Calu3 (cell line): ENCODE results near the gene CNTD1. TPM values are rescaled to one million over a fixed set of nuclear protein-coding genes. Genes with fewer than 3 reads are reported as not detected.

Experiments used
- BruUV-seq: library from RNA; stranded (reverse); fragments of 400-500 nt; replicated peaks from 2 replicates; lab custom pipeline; 2021; lab: Mats Ljungman, UMichigan
- CTCF ChIA-PET: fragments of 300-600 bp; sonication (Branson Sonifier 250); formaldehyde crosslinking; loops from one replicate; lab custom pipeline; 2022; ENCODE audit warnings: antibody characterized with exemption; lab: Charles Lee
- DNase-seq: peaks from one replicate; pipeline ENCODE4 v3.0.0; 2022
- H3K27ac Mint-ChIP-seq: one replicate; pipeline ENCODE4 v1.8.0; 2022; ENCODE audit warnings: mixed read lengths; ENCODE audit not compliant: unreplicated experiment
- H3K27me3 Mint-ChIP-seq: one replicate; pipeline ENCODE4 v1.8.0; 2022; ENCODE audit warnings: mixed read lengths; ENCODE audit not compliant: unreplicated experiment
- H3K36me3 Mint-ChIP-seq: one replicate; pipeline ENCODE4 v1.8.0; 2022; ENCODE audit warnings: mild to moderate bottlenecking, moderate library complexity, mixed read lengths; ENCODE audit not compliant: insufficient read depth, unreplicated experiment
- H3K4me1 Mint-ChIP-seq: one replicate; pipeline ENCODE4 v1.8.0; 2022; ENCODE audit warnings: mild to moderate bottlenecking, low read depth, mixed read lengths; ENCODE audit not compliant: unreplicated experiment
- H3K4me3 Mint-ChIP-seq: one replicate; pipeline ENCODE4 v1.8.0; 2022; ENCODE audit warnings: mild to moderate bottlenecking, low read depth, moderate library complexity, mixed read lengths; ENCODE audit not compliant: unreplicated experiment
- H3K9me3 Mint-ChIP-seq: one replicate; pipeline ENCODE4 v1.8.0; 2022; ENCODE audit warnings: low read depth, mixed read lengths; ENCODE audit not compliant: unreplicated experiment
- intact Hi-C: fragments of 100-400 bp; cut with micrococcal nuclease; formaldehyde crosslinking; loops from one replicate; pipeline ENCODE4 v1.10.0; 2022; ENCODE audit not compliant: unreplicated experiment
- total RNA-seq: library from RNA; stranded (reverse); gene quantifications from 2 replicates; pipeline ENCODE4 v1.2.3, GENCODE V29; 2022
- TF ChIP-seq, protein P1 (sequence below): fragments of 200-600 bp; IDR thresholded peaks from one replicate; pipeline ENCODE4 v1.8.0; 2022; ENCODE audit warnings: antibody characterized with exemption; ENCODE audit not compliant: unreplicated experiment

Gene CNTD1
- total RNA-seq, 1 experiment from 2014 or later = 0.54 TPM

DNA sequence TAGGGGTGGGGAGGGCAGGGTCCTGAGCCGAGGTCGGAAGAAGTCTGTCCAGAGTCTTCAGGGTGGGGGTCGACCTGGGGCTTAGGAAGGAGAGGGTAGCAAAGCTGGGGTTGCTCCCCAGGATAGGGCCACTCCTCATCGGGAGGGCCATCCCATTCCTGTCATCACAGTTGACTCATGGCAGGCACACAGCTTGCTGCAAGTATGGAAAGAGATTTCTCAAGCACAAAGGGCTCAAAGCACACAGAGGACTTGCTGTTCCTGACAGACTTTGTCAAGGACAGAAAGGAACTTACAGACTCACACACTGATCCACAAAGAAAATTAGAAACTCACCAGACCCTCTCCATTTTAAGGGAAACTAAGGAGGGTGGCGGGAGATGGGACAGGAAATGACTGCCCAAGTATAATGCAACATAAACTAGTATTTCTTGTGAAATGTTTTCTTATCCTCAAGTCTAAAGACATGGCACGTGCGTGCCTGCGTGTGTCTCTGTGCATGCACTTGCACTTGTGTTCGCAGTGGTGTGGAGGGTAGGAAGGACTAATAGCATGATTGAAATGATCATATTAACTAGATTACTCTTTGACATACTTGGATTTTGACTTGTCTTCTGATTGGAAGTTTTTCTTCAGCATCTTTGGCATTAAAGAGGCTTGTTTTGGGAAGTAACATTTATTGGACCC, 48.1 kb downstream of the CNTD1 start:
- TF ChIP-seq, protein P1, sequence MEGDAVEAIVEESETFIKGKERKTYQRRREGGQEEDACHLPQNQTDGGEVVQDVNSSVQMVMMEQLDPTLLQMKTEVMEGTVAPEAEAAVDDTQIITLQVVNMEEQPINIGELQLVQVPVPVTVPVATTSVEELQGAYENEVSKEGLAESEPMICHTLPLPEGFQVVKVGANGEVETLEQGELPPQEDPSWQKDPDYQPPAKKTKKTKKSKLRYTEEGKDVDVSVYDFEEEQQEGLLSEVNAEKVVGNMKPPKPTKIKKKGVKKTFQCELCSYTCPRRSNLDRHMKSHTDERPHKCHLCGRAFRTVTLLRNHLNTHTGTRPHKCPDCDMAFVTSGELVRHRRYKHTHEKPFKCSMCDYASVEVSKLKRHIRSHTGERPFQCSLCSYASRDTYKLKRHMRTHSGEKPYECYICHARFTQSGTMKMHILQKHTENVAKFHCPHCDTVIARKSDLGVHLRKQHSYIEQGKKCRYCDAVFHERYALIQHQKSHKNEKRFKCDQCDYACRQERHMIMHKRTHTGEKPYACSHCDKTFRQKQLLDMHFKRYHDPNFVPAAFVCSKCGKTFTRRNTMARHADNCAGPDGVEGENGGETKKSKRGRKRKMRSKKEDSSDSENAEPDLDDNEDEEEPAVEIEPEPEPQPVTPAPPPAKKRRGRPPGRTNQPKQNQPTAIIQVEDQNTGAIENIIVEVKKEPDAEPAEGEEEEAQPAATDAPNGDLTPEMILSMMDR = no peak
- Mint-ChIP-seq H3K4me1 (peaks cover 8% of the 10 kb centered on the region), H3K9me3 (no peaks in the 10 kb centered on the region), H3K27me3 (no peaks in the 10 kb centered on the region), H3K4me3 (no peak overlapping the region), H3K27ac (peak overlapping the region; percentile 51), H3K36me3 (peaks cover 50% of the 10 kb centered on the region)
- CTCF ChIA-PET = interaction anchor here (0.7 kb wide), 1 partner anchor 62 kb away, joined by 4 read pairs; no protein-coding TSS in a partner anchor
- intact Hi-C loops = no loop called here
- DNase-seq = no peak
- no TSS peak for BruUV-seq

DNA sequence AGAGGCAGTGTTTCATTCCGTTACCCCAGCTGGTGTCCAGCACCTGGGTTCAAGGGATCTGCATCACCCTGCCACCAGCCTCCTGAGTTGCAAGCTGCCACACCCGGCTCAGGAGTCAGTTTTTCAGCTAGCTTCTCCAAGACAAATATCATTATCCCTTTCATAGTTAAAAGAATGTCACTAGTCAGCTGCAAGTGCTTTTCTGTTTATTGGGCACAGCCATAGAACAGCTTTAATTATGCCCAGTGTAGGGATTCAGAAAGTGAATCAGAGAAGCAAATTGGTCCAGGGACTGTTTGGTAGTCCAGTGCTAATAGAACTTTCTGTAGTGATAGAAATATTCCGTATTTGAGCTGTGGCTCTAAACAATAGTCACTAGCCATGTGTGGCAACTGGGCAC, 49.4 kb downstream of the CNTD1 start:
- TF ChIP-seq, protein P1 = no peak
- H3K27me3 Mint-ChIP-seq = peaks cover 4% of the 10 kb centered on the region
- H3K4me3 Mint-ChIP-seq = no peak overlapping the region
- intact Hi-C loops = no loop called here
- CTCF ChIA-PET = interaction anchor here (0.6 to 1.4 kb wide), 2 partner anchors 150 to 623 kb away, joined by 4 to 5 read pairs; partner anchors contain the start of gene RPL27
- H3K4me1 Mint-ChIP-seq = peaks cover 8% of the 10 kb centered on the region
- no TSS peak for BruUV-seq
- no peaks in the 10 kb centered on the region for H3K9me3 Mint-ChIP-seq
- H3K27ac Mint-ChIP-seq = no peak overlapping the region
- H3K36me3 Mint-ChIP-seq = peaks cover 36% of the 10 kb centered on the region
- no peak for DNase-seq

DNA sequence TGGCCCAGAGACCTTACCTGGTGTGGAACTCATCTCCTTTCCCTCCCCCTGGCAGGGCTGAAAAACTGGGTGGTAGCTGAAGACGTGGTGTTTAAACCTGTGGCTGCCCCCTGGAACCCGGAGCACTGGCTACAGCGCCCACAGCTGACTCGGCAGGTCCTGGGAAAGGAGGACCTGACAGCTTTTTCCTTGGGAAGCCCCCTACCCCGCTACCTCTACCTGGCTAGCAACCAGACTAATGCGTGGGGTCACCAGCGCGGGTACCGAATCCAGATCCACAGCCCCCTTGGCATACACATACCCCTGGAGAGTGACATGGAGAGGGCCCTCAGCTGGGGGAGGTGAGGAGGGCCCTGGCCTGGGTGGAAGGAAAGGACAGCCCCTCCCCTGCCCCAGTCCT, 50.4 kb downstream of the CNTD1 start:
- Mint-ChIP-seq H3K9me3 (no peaks in the 10 kb centered on the region), H3K27me3 (peaks cover 14% of the 10 kb centered on the region), H3K27ac (no peak overlapping the region), H3K4me3 (no peak overlapping the region), H3K36me3 (peaks cover 29% of the 10 kb centered on the region), H3K4me1 (peaks cover 8% of the 10 kb centered on the region)
- DNase-seq = no peak
- CTCF ChIA-PET = interaction anchor here (1.4 kb wide), 1 partner anchor 149 kb away, joined by 5 read pairs; the partner anchor contains the start of gene RPL27
- intact Hi-C loops = no loop called here
- TF ChIP-seq, protein P1 = no peak
- BruUV-seq = no TSS peak

DNA sequence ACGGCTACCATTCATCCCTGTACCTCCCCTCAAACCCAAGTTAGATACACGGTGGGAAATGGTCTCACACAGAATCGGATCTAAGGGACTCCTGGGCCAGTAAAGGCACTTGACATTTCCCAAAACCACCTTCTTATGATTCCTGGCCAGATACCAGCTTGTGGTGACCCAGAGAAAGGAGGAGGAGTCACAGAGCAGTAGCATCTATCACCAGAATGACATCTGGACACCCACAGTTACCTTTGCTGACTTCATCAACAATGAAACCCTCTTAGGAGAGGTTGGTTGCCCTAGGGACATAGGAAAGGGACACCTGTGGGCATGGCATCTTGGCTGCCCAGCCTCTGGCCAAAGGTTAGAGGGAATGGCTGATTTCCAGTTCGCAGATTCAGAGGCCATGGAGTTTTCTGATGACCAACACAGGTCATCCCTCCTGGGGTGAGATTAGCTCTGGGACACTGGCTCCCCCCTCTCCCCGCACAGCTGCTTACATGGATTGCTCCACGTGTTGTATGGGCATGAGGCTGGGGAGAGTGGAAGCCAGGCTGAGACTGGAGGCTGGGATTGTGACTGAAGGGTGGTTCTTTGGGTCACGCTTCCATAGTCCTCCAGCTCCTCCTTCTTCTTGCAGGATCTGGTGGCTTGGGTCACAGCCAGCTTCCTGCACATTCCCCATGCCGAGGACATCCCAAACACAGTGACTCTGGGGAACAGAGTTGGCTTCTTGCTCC, 51.0 kb downstream of the CNTD1 start:
- TF ChIP-seq, protein P1 = no peak
- intact Hi-C loops = no loop called here
- CTCF ChIA-PET = no interaction called here
- DNase-seq = no peak
- H3K36me3 Mint-ChIP-seq = peaks cover 23% of the 10 kb centered on the region
- peaks cover 8% of the 10 kb centered on the region for H3K4me1 Mint-ChIP-seq
- no peak overlapping the region for H3K4me3 Mint-ChIP-seq
- H3K9me3 Mint-ChIP-seq = no peaks in the 10 kb centered on the region
- TSS peak; percentile 1 for BruUV-seq
- H3K27ac Mint-ChIP-seq = no peak overlapping the region
- H3K27me3 Mint-ChIP-seq = peaks cover 20% of the 10 kb centered on the region
